Vagina (tissue), 2 donors: ENCODE data around the gene MBD6.

ENCODE experiments used
- POLR2AphosphoS5 ChIP-seq, 2 donors: sonication (generic); formaldehyde crosslinking; IDR thresholded peaks; one replicate each; pipeline ENCODE4 v1.9.0; 2017; ENCODE audit warnings: antibody characterized with exemption in 2 of 2, mild to moderate bottlenecking in 2 of 2, low read depth in 1 of 2; ENCODE audit not compliant: insufficient read depth in 1 of 2
- TF ChIP-seq, protein P1 (sequence below), 3 experiments: fragments of 450-650 bp in 2 of 3; fragments of 200-600 bp in 1 of 3; sonication (generic) in 1 of 3; IDR thresholded peaks; one replicate each; pipeline ENCODE4 v1.5.1; 2017 to 2019; ENCODE audit warnings: antibody characterized with exemption in 3 of 3, mild to moderate bottlenecking in 2 of 3, moderate library complexity in 2 of 3

DNA sequence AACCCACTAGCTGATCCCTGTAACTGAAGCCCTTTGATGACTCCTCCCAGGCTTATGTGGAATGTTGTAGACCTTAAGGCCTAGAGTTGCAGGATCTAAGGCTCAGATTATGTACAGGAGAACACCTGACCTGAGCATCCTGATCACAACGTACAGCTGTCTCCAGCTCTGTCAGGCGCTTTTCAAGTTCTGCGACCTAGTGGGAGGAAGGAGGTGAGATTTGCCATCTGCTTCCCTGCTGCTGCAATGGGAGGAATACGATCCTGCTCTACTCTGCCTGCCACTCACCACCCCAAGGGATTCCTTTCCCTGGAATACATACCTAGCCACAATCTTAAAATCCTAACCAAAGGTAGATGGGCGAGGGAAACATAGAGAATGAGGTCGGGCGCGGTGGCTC is 10.5 kb downstream of the MBD6 start:
- no peak for TF ChIP-seq POLR2AphosphoS5 (IDR thresholded peaks at IDR 0.05; ENCODE audit: insufficient read depth in 1 of 2, low read depth in 1 of 2)
- TF ChIP-seq, protein P1, sequence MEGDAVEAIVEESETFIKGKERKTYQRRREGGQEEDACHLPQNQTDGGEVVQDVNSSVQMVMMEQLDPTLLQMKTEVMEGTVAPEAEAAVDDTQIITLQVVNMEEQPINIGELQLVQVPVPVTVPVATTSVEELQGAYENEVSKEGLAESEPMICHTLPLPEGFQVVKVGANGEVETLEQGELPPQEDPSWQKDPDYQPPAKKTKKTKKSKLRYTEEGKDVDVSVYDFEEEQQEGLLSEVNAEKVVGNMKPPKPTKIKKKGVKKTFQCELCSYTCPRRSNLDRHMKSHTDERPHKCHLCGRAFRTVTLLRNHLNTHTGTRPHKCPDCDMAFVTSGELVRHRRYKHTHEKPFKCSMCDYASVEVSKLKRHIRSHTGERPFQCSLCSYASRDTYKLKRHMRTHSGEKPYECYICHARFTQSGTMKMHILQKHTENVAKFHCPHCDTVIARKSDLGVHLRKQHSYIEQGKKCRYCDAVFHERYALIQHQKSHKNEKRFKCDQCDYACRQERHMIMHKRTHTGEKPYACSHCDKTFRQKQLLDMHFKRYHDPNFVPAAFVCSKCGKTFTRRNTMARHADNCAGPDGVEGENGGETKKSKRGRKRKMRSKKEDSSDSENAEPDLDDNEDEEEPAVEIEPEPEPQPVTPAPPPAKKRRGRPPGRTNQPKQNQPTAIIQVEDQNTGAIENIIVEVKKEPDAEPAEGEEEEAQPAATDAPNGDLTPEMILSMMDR (IDR thresholded peaks at IDR 0.05) = no peak
